IMR-90 (cell line): ENCODE data around the gene SLC7A6.

Experiments
- BHLHE40 ChIP-seq: fragments of 150-350 bp; IDR thresholded peaks from 2 replicates; pipeline ENCODE4 v1.6.1; 2016; ENCODE audit warnings: mild to moderate bottlenecking, low read depth, low read length
- CEBPB ChIP-seq: IDR thresholded peaks from 2 replicates; pipeline ENCODE4 v1.6.1; 2012; ENCODE audit warnings: low read depth, low read length, improper control_type of control experiment
- CHD1 ChIP-seq: IDR thresholded peaks from 2 replicates; pipeline ENCODE4 v1.6.1; 2012; ENCODE audit warnings: low read depth, low read length, improper control_type of control experiment
- FOS ChIP-seq: fragments of 150-350 bp; IDR thresholded peaks from 2 replicates; pipeline ENCODE4 v1.6.1; 2016; ENCODE audit warnings: low read depth, low read length
- MXI1 ChIP-seq: IDR thresholded peaks from 2 replicates; pipeline ENCODE4 v1.6.1; 2012; ENCODE audit warnings: low read depth, mild to moderate bottlenecking, low read length, moderate library complexity, borderline replicate concordance
- NFE2L2 ChIP-seq: fragments of 150-350 bp; IDR thresholded peaks from 2 replicates; pipeline ENCODE4 v1.6.1; 2016; ENCODE audit warnings: low read depth, mild to moderate bottlenecking, low read length
- POLR2A ChIP-seq: IDR thresholded peaks from 2 replicates; pipeline ENCODE4 v1.6.1; 2012; ENCODE audit warnings: mild to moderate bottlenecking, low read depth, low read length
- RAD21 ChIP-seq: IDR thresholded peaks from 2 replicates; pipeline ENCODE4 v1.6.1; 2012; ENCODE audit warnings: low read length, improper control_type of control experiment
- RCOR1 ChIP-seq: IDR thresholded peaks from 2 replicates; pipeline ENCODE4 v1.6.1; 2012; ENCODE audit warnings: mild to moderate bottlenecking, low read length, improper control_type of control experiment; ENCODE audit not compliant: insufficient replicate concordance
- RFX5 ChIP-seq: IDR thresholded peaks from 2 replicates; pipeline ENCODE4 v1.8.0; 2012; ENCODE audit warnings: low read depth, mild to moderate bottlenecking, low read length, moderate library complexity
- SMC3 ChIP-seq: fragments of 150-350 bp; IDR thresholded peaks from 2 replicates; pipeline ENCODE4 v1.6.1; 2016; ENCODE audit warnings: low read depth, mild to moderate bottlenecking, antibody characterized with exemption, low read length, moderate library complexity
- TF ChIP-seq, protein P1 (sequence below): conservative IDR thresholded peaks from 2 replicates; pipeline ENCODE4 v1.5.1; 2012; ENCODE audit warnings: mild to moderate bottlenecking, low read depth, low read length, improper control_type of control experiment
- TF ChIP-seq, protein P2 (sequence below): fragments of 150-350 bp; IDR thresholded peaks from 2 replicates; pipeline ENCODE4 v1.6.1; 2017; ENCODE audit warnings: mild to moderate bottlenecking, antibody characterized with exemption, low read length, low read depth

- TF ChIP-seq, protein P1, sequence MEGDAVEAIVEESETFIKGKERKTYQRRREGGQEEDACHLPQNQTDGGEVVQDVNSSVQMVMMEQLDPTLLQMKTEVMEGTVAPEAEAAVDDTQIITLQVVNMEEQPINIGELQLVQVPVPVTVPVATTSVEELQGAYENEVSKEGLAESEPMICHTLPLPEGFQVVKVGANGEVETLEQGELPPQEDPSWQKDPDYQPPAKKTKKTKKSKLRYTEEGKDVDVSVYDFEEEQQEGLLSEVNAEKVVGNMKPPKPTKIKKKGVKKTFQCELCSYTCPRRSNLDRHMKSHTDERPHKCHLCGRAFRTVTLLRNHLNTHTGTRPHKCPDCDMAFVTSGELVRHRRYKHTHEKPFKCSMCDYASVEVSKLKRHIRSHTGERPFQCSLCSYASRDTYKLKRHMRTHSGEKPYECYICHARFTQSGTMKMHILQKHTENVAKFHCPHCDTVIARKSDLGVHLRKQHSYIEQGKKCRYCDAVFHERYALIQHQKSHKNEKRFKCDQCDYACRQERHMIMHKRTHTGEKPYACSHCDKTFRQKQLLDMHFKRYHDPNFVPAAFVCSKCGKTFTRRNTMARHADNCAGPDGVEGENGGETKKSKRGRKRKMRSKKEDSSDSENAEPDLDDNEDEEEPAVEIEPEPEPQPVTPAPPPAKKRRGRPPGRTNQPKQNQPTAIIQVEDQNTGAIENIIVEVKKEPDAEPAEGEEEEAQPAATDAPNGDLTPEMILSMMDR, result peak; percentile 94
- TF ChIP-seq POLR2A, result no peak
- TF ChIP-seq RCOR1, result no peak
- TF ChIP-seq, protein P2, sequence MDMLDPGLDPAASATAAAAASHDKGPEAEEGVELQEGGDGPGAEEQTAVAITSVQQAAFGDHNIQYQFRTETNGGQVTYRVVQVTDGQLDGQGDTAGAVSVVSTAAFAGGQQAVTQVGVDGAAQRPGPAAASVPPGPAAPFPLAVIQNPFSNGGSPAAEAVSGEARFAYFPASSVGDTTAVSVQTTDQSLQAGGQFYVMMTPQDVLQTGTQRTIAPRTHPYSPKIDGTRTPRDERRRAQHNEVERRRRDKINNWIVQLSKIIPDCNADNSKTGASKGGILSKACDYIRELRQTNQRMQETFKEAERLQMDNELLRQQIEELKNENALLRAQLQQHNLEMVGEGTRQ, result no peak
- no peak for TF ChIP-seq FOS
- peak; percentile 82 for TF ChIP-seq SMC3
- no peak for TF ChIP-seq NFE2L2
- TF ChIP-seq MXI1, result no peak
- TF ChIP-seq BHLHE40, result no peak
- no peak for TF ChIP-seq RFX5
- TF ChIP-seq RAD21, result peak; percentile 92
- TF ChIP-seq CEBPB, result no peak
- no peak for TF ChIP-seq CHD1
Observed at GRCh38 chr16:68229431-68230175, 34.7 kb upstream of the SLC7A6 start.
